ENCODE data around the gene ACSM5.

ACSM5 gene

DNA sequence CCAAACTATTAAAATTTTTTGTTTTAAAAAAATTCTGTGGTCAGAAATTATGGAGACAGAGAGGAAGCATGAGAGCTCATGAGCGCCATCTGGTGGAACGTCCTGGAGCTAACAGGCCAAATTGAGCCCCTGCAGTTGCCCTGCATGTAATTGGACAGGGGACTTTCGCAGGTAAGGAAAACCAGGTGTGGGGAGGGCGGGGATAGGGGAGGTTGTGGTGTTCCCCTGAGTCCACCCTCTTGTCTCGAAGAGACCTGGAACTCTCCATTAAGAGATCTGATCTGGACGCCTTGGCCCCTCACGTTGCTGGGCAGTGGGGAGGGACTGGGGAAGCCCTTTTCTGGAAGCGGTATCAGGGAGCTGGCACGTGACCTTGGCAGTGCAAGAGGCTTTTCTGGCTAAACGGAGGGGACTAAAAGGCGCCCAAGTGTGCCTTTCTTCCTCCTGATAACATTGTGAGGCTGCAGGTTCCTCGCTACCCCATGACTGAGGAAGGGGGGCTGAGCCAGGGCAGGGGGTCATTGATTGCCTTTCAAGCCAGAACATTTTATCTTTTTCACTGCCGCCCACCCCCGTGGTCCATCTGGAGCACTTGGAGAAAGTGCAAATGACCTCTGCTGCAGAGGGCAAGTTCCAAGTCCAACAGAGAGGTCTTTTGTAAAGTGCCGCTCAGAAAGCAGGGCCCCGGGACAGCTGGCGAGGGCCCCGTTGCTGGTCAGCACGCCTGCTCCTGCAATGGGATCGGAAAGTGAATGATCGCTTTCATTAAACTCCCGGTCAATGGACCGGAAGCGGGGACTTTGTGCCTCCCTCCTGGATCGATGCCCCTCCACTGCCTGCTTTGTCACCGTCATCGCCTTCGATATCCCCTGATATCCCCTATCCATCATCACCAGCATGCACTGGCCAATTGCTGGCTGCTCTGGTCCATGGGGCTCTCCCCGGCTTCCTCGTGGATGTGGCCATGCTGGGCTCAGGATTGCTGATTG is 23.2 kb upstream of the ACSM5 start:
- no peaks in the 10 kb centered on the region for H3K36me3 ChIP-seq (ENCODE audit: insufficient read depth, low read length)
- no peak overlapping the region for H3K4me3 ChIP-seq (ENCODE audit: low read depth in 1 of 2, low read length in 2 of 2)
- no peaks in the 10 kb centered on the region for H3K4me1 ChIP-seq (ENCODE audit: insufficient read depth, low read length)
- no peak overlapping the region for H3K27ac ChIP-seq (ENCODE audit: low read depth, low read length)
- no peaks in the 10 kb centered on the region for H3K27me3 ChIP-seq (ENCODE audit: control insufficient read depth in 1 of 2, insufficient read depth in 2 of 2, low read length in 2 of 2)
- no peaks in the 10 kb centered on the region for H3K9me3 ChIP-seq (ENCODE audit: low read length)
- no peak overlapping the region for H3K9ac ChIP-seq (ENCODE audit: low read length)

DNA sequence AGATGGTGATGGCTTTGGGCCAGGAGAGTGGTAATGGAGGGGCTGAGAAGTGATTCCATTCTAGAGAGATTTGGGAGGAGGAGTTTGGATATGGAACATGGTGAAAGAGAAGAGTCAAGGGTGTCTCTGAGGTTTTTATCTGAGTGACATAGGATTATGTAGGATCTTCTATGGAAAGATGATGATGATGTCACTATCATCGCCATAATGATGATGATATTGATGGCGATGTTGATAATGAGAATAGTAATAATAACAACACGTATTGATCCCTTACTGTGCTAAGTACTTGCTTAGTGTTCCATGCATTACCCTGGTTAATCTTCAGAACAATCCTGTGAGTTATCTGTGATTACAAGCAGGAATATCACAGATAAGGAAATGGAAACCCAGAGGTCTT is 21.4 kb upstream of the ACSM5 start:
- Histone ChIP-seq H3K27me3 (ENCODE audit: control insufficient read depth in 1 of 2, insufficient read depth in 2 of 2, low read length in 2 of 2) (no peaks in the 10 kb centered on the region), H3K9ac (ENCODE audit: low read length) (no peak overlapping the region), H3K9me3 (ENCODE audit: low read length) (no peaks in the 10 kb centered on the region), H3K4me1 (ENCODE audit: insufficient read depth, low read length) (no peaks in the 10 kb centered on the region), H3K4me3 (ENCODE audit: low read depth in 1 of 2, low read length in 2 of 2) (no peak overlapping the region), H3K36me3 (ENCODE audit: insufficient read depth, low read length) (no peaks in the 10 kb centered on the region), H3K27ac (ENCODE audit: low read depth, low read length) (no peak overlapping the region)

DNA sequence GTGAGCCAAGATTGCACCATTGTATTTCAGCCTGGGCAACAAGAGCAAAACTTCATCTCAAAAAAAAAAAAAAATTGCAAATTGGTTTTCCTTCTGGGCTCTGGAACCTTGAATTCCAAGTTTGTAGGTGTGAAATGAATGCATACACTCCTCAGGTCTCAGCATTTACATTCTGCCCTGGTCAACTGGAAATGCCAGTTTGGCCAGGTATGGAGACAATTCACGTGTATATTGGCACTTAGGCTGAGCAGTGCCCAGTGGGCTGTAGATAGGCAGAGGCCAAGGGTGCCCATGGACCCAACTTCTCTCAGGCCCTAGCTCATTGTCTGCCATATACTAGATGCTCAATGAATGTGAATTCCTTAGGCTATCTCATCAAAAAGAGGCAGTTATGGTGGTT is 20.5 kb upstream of the ACSM5 start:
- Histone ChIP-seq H3K4me3 (ENCODE audit: low read depth in 1 of 2, low read length in 2 of 2) (no peak overlapping the region), H3K27ac (ENCODE audit: low read depth, low read length) (no peak overlapping the region), H3K9ac (ENCODE audit: low read length) (no peak overlapping the region), H3K4me1 (ENCODE audit: insufficient read depth, low read length) (no peaks in the 10 kb centered on the region), H3K27me3 (ENCODE audit: control insufficient read depth in 1 of 2, insufficient read depth in 2 of 2, low read length in 2 of 2) (no peaks in the 10 kb centered on the region), H3K9me3 (ENCODE audit: low read length) (no peaks in the 10 kb centered on the region), H3K36me3 (ENCODE audit: insufficient read depth, low read length) (no peaks in the 10 kb centered on the region)

DNA sequence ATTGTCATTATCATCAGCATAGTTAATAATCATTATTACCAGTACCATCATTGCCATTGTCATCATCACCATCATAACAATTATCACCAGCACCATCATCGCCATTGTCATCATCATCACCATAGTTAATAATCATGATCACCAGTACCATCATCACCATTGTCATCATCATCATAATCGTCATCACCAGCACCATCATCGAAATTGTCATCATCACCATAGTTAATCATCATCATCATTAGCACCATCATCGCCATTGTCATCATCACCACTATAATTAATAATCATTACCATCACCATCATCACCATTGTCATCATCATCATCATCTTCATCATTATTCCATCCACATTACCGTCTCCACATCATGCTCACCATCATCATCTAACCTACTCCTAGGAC is 18.3 kb upstream of the ACSM5 start:
- no peaks in the 10 kb centered on the region for H3K9me3 ChIP-seq (ENCODE audit: low read length)
- no peaks in the 10 kb centered on the region for H3K27me3 ChIP-seq (ENCODE audit: control insufficient read depth in 1 of 2, insufficient read depth in 2 of 2, low read length in 2 of 2)
- peaks cover 7% of the 10 kb centered on the region for H3K4me1 ChIP-seq (ENCODE audit: insufficient read depth, low read length)

DNA sequence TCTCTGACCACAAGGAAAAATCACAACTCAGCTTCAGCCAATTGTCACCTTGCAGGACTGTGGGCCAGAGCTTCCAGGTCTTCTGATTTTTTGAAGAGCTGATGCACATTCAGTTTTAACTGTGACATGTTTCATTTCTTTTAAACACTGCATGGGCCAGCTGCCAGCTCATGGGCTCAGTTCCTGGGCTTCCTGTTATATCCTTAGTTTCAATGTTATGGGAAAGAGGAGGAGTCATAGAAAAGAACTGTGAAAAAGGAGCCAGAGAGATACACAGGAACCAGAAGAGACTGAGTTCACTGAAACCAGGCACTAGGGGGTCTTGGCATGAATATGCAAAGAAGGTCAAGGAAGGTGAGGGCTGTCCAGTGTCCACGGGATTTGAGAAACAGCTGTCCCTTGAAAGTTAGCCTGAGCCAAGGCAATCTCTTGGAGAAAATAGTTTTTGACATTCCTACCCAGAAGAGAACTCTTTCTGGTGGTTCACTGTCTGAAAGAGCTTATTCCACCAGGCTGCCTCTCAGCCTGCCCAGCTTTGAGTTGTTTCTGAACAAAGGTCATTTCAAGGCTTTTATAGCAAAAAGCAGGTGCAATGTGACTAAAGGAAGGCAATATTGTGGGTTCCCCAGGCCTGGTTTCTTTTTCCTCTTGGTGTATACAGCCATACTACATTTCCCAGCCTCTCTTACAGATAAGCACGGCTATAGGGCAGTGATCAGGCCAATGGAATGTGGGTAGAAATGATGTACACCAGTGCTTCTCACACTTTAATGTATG is 15.3 kb upstream of the ACSM5 start:
- Histone ChIP-seq H3K9ac (ENCODE audit: low read length) (no peak overlapping the region), H3K27me3 (ENCODE audit: control insufficient read depth in 1 of 2, insufficient read depth in 2 of 2, low read length in 2 of 2) (no peaks in the 10 kb centered on the region), H3K27ac (ENCODE audit: low read depth, low read length) (no peak overlapping the region), H3K9me3 (ENCODE audit: low read length) (no peaks in the 10 kb centered on the region), H3K36me3 (ENCODE audit: insufficient read depth, low read length) (no peaks in the 10 kb centered on the region), H3K4me3 (ENCODE audit: low read depth in 1 of 2, low read length in 2 of 2) (no peak overlapping the region), H3K4me1 (ENCODE audit: insufficient read depth, low read length) (peaks cover 7% of the 10 kb centered on the region)

More for the DNA sequence above, 18.3 kb upstream of the ACSM5 start:
- no peak overlapping the region for H3K4me3 ChIP-seq (ENCODE audit: low read depth in 1 of 2, low read length in 2 of 2)
- H3K9ac ChIP-seq (ENCODE audit: low read length), result no peak overlapping the region
- no peak overlapping the region for H3K27ac ChIP-seq (ENCODE audit: low read depth, low read length)
- H3K36me3 ChIP-seq (ENCODE audit: insufficient read depth, low read length), result no peaks in the 10 kb centered on the region

DNA sequence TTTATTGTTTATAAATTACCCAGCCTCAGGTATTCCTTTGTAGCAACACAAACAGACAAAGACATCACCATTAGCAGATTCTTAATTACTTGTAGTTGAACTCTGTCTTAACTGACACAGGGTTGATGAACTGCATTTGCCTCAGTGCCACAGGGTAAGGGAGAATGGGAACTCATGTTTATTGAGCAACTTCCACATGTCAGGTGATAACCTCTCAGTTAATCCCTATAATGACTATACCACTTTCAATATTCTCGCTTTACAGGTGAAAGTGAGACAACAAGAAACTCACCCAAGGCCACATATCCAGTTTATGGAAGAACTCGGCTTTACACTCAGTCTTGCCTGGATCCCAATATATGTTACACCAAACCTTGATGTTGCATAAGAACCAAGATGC is 13.4 kb upstream of the ACSM5 start:
- Histone ChIP-seq H3K27ac (ENCODE audit: low read depth, low read length) (no peak overlapping the region), H3K9ac (ENCODE audit: low read length) (no peak overlapping the region), H3K36me3 (ENCODE audit: insufficient read depth, low read length) (no peaks in the 10 kb centered on the region), H3K27me3 (ENCODE audit: control insufficient read depth in 1 of 2, insufficient read depth in 2 of 2, low read length in 2 of 2) (no peaks in the 10 kb centered on the region), H3K9me3 (ENCODE audit: low read length) (no peaks in the 10 kb centered on the region), H3K4me3 (ENCODE audit: low read depth in 1 of 2, low read length in 2 of 2) (no peak overlapping the region), H3K4me1 (ENCODE audit: insufficient read depth, low read length) (peaks cover 7% of the 10 kb centered on the region)

DNA sequence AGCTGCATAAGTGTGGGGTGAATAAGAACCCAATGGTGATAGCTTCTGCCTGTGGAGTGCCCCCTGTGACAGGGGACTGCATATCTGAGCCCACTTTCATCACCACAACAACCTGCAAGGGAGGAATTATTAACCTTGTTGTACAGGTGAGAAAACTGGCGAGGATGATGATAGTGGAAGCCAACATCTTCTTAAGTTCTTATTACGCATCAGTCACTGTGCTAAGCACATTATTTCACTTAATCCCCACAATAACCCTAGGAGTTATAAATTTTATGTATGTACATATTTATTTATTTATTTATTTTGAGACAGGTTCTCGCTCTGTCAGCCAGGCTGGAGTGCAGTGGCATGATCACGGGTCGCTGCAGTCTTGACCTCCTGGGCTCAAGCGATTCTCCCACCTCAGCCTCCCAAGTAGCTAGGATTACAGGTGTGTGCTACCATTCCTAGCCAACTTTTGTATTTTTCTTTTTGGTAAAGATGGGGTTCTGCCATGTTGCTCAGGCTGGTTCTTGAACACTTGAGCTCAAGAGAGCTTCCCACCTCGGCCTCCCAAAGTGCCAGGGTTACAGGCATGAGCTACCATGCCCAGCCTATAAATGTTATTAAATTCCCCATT is 12.4 kb upstream of the ACSM5 start:
- peaks cover 7% of the 10 kb centered on the region for H3K4me1 ChIP-seq (ENCODE audit: insufficient read depth, low read length)
- no peaks in the 10 kb centered on the region for H3K36me3 ChIP-seq (ENCODE audit: insufficient read depth, low read length)
- H3K4me3 ChIP-seq (ENCODE audit: low read depth in 1 of 2, low read length in 2 of 2), result no peak overlapping the region
- no peaks in the 10 kb centered on the region for H3K9me3 ChIP-seq (ENCODE audit: low read length)
- H3K9ac ChIP-seq (ENCODE audit: low read length), result no peak overlapping the region
- H3K27ac ChIP-seq (ENCODE audit: low read depth, low read length), result no peak overlapping the region
- no peaks in the 10 kb centered on the region for H3K27me3 ChIP-seq (ENCODE audit: control insufficient read depth in 1 of 2, insufficient read depth in 2 of 2, low read length in 2 of 2)

DNA sequence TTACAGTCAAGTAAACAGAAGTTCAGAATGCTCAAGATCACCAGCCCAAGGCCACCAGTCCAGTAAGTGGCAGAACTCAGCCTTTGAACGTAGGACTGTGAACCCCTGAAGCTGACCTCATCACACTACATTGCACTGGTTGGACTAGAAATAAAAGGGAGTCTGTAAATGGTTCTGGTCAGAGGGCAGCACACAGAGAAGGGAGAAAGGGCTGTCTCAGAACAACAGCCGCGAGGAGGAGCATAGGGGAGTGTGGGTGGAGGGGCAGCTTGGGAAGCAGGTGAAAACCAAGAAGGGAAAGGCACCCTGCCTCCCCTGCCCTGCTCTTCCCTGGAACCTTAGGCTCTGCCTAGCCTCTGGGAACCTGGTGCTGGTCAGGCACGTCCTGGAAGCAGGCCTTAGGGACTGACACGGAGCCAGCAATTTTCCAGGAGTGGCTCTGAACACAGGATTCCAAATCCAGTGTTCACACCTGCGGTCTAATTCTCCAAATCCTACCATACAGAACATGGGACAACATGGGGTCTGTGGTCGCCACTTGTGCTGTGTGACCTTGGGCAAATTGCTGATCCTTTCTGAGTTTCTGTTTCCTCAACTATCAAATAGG is 11.8 kb upstream of the ACSM5 start:
- no peak overlapping the region for H3K27ac ChIP-seq (ENCODE audit: low read depth, low read length)
- no peaks in the 10 kb centered on the region for H3K9me3 ChIP-seq (ENCODE audit: low read length)
- no peaks in the 10 kb centered on the region for H3K27me3 ChIP-seq (ENCODE audit: control insufficient read depth in 1 of 2, insufficient read depth in 2 of 2, low read length in 2 of 2)
- H3K36me3 ChIP-seq (ENCODE audit: insufficient read depth, low read length), result no peaks in the 10 kb centered on the region
- H3K4me3 ChIP-seq (ENCODE audit: low read depth in 1 of 2, low read length in 2 of 2), result no peak overlapping the region
- H3K9ac ChIP-seq (ENCODE audit: low read length), result no peak overlapping the region
- peaks cover 7% of the 10 kb centered on the region for H3K4me1 ChIP-seq (ENCODE audit: insufficient read depth, low read length)

DNA sequence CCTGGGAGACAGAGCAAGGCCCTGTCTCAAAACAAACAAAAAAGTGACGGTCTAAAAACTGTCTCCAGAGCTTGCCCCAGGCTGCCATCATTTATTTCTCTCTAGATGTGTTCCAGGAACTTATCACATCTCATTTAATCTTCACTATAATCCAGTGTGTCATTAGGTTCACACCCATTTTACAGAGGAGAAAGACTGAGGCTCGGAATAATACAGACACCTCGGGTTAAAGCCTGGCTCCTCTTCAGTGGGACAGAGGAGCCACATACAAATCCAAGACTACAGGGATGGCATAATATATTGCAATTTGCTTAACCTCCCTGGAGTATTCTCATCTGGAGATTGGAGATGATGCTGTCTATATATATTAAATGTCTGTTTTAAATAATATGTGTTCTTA is 10.7 kb upstream of the ACSM5 start:
- no peaks in the 10 kb centered on the region for H3K27me3 ChIP-seq (ENCODE audit: control insufficient read depth in 1 of 2, insufficient read depth in 2 of 2, low read length in 2 of 2)
- H3K27ac ChIP-seq (ENCODE audit: low read depth, low read length), result no peak overlapping the region
- no peak overlapping the region for H3K4me3 ChIP-seq (ENCODE audit: low read depth in 1 of 2, low read length in 2 of 2)
- H3K9me3 ChIP-seq (ENCODE audit: low read length), result no peaks in the 10 kb centered on the region
- H3K4me1 ChIP-seq (ENCODE audit: insufficient read depth, low read length), result peaks cover 7% of the 10 kb centered on the region
- no peaks in the 10 kb centered on the region for H3K36me3 ChIP-seq (ENCODE audit: insufficient read depth, low read length)
- no peak overlapping the region for H3K9ac ChIP-seq (ENCODE audit: low read length)

DNA sequence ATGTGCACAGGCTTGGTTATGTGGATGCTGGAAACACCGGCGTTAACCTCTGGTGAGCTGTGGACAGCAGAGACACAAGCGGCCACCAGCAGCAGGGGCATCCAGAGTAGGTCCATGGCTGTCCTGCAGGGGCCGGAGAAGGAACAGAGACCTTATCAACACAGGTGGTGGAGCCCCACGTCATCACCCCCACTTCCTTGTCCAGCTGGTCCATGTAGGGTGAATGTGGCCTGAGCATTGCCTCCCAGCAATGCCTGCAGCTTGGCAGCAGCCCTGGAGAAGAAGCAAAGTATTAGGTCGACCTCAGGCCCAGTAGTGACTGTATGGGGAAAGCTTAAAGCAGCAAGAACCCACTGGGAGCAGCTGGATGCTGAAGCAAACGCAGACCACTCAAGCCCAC is 10.1 kb upstream of the ACSM5 start:
- Histone ChIP-seq H3K36me3 (ENCODE audit: insufficient read depth, low read length) (no peaks in the 10 kb centered on the region), H3K9ac (ENCODE audit: low read length) (no peak overlapping the region), H3K4me3 (ENCODE audit: low read depth in 1 of 2, low read length in 2 of 2) (no peak overlapping the region), H3K9me3 (ENCODE audit: low read length) (no peaks in the 10 kb centered on the region), H3K27ac (ENCODE audit: low read depth, low read length) (no peak overlapping the region), H3K4me1 (ENCODE audit: insufficient read depth, low read length) (peaks cover 5% of the 10 kb centered on the region), H3K27me3 (ENCODE audit: control insufficient read depth in 1 of 2, insufficient read depth in 2 of 2, low read length in 2 of 2) (no peaks in the 10 kb centered on the region)

DNA sequence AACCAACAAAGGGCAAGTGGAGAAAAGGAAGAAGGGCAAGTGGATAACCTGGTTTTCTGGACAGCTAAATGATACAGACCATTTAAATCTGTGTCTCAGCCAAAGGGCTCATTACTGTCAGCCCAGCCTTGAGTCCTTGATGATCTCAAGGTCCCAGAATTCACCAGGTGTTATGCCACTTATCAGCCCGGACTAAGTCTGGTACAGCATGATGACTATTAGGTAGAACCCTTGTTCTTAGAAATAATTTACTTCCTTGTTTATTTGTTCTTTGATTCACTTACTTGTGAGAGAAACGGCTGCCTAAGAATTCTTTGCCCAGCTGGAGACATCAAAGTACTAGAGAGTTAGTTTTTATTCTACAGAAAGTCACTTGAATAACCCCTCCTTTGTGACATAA is 8.3 kb upstream of the ACSM5 start:
- no peak overlapping the region for H3K27ac ChIP-seq (ENCODE audit: low read depth, low read length)
- H3K9ac ChIP-seq (ENCODE audit: low read length), result no peak overlapping the region
- no peaks in the 10 kb centered on the region for H3K36me3 ChIP-seq (ENCODE audit: insufficient read depth, low read length)
- no peaks in the 10 kb centered on the region for H3K4me1 ChIP-seq (ENCODE audit: insufficient read depth, low read length)
- H3K9me3 ChIP-seq (ENCODE audit: low read length), result no peaks in the 10 kb centered on the region
- no peak overlapping the region for H3K4me3 ChIP-seq (ENCODE audit: low read depth in 1 of 2, low read length in 2 of 2)
- no peaks in the 10 kb centered on the region for H3K27me3 ChIP-seq (ENCODE audit: control insufficient read depth in 1 of 2, insufficient read depth in 2 of 2, low read length in 2 of 2)
